ENCODE results near the gene CPNE1. TPM values are rescaled to one million over a fixed set of nuclear protein-coding genes. Genes with fewer than 3 reads are reported as not detected.
A peak's percentile ranks its signal among the peaks of the same experiment; 100 is the strongest.

Gene CPNE1
- total and polyA plus RNA-seq, 2 experiments from 2014 or later, result 166 to 172 TPM

DNA sequence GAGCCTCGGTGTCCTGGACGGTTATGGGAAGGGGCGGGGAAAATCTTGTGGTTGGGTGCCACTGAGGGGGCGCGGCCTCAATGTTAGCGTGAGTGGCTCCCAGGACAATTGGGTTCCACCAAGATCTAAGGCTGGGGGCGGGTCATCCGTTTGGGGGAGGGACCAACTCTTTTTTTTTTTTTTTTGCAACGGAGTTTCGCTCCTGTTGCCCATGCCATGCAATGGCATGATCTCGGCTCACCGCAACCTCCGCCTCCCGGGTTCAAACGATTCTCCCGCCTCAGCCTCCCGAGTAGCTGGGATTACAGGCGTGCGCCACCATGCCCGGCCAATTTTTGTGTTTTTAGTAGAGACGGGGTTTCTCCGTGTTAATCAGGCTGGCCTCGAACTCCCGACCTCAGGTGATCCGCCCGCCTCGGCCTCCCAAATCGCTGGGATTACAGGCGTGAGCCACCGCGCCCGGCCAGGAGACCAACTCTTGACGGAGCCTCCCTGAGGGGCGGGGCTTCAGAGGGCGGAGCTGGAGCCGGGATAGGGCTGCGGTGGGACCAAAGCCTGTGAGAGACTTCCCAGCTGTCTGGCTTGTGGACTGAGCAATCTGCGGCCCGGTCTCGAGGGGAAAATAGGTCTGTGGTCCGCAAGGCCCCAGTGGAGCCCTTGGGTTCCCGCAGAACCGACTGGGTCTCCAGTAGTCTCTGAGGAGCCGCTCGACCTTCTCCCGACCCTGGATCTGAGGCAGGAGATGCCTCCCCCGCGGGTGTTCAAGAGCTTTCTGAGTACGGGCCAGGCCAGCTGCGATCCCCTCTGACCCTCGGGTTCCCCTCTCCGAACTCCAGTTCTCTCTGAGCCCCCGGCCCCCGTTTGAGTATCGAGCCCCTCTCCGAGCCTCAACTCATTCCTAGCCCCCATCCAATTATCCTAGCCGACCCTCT is 48.0 kb downstream of the CPNE1 start:
- peak overlapping the region; percentile 68 for H3K4me2 ChIP-seq (ENCODE audit: unreplicated experiment)
- H3K9me3 ChIP-seq (ENCODE audit: low read depth), result no peaks in the 10 kb centered on the region
- in situ Hi-C loops (cut with MboI), result no loop called here
- peaks cover 21% of the 10 kb centered on the region for H3F3A ChIP-seq (ENCODE audit: insufficient read depth)
- H3K79me2 ChIP-seq (ENCODE audit: insufficient read depth), result no peaks in the 10 kb centered on the region
- H2AFZ ChIP-seq, result peak overlapping the region; percentile 79
- H3K36me3 ChIP-seq (ENCODE audit: low read depth), result no peaks in the 10 kb centered on the region
- H3K27me3 ChIP-seq (replicated peaks; ENCODE audit: insufficient read depth), result no peaks in the 10 kb centered on the region
- peak overlapping the region; percentile 69 for H3K9ac ChIP-seq
- WGBS, 2 experiments (ENCODE audit: low coverage in 1 of 2, low lambda C conversion rate in 2 of 2, missing lambda C conversion rate in 2 of 2), result 3 to 4% methylated on average over 44 to 56 of the region's 57 CpGs
- DNase-seq, result peak; percentile 93
- peaks cover 10% of the 10 kb centered on the region for H3K4me1 ChIP-seq (ENCODE audit: insufficient read depth)
- H3K27ac ChIP-seq, result peak overlapping the region; percentile 75
- H4K20me1 ChIP-seq (ENCODE audit: insufficient read depth), result no peaks in the 10 kb centered on the region
- H3K9me2 ChIP-seq (ENCODE audit: insufficient read depth), result no peaks in the 10 kb centered on the region
- TF ChIP-seq EZH2phosphoT487 (IDR thresholded peaks at IDR 0.05; ENCODE audit: insufficient read depth, low read depth), result no peak
- no peak for TF ChIP-seq EZH2 (IDR thresholded peaks at IDR 0.05; ENCODE audit: insufficient read depth, poor library complexity, severe bottlenecking)
- H3K4me3 ChIP-seq, result peak overlapping the region; percentile 72

DNA sequence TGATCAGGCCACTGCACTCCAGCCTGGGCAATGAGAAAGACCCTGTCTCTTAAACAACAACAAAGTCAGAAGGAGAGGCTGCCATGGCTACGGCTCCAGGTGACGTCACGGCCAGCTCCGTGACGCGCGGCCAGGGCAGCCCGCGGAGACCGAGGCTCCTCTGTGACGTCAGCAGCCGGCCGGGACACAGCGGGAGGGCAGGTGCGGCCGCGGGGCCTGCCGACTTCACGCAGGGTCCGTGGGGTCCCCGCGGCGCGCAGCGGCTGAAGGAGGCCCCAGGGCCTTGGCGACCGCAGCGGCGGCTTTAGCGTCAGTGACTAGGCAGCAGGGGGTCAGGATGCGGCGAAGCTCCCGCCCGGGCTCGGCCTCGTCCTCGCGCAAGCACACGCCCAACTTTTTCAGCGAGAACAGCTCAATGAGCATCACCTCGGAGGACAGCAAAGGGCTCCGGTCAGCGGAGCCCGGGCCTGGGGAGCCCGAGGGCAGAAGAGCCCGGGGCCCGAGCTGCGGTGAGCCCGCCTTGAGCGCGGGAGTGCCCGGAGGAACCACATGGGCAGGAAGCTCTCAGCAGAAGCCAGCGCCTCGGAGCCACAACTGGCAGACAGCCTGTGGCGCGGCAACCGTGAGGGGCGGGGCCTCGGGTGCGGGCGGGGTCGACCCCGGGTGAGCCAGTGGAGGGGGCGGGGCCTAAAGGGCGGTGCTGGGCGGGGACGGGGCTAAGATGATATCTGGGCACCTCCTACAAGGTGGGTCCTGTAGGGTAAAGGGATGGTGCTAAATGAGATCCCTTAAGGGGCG is 48.8 kb downstream of the CPNE1 start, which contains the start of gene SPAG4:
SPAG4 (plus strand) TSS at position 163 of the 798 bp plus-strand sequence; CDS start at position 338, 175 bp downstream.
- no peaks in the 10 kb centered on the region for H3K79me2 ChIP-seq (ENCODE audit: insufficient read depth)
- H3K27me3 ChIP-seq (replicated peaks; ENCODE audit: insufficient read depth), result no peaks in the 10 kb centered on the region
- in situ Hi-C loops (cut with MboI), result no loop called here
- no peaks in the 10 kb centered on the region for H4K20me1 ChIP-seq (ENCODE audit: insufficient read depth)
- H3K4me3 ChIP-seq, result peak within 1 kb of the TSS; percentile 72
- H3K9ac ChIP-seq, result peak within 1 kb of the TSS; percentile 77
- 2 to 5% methylated on average over 53 to 54 of the region's 68 CpGs for WGBS, 2 experiments (ENCODE audit: low coverage in 1 of 2, low lambda C conversion rate in 2 of 2, missing lambda C conversion rate in 2 of 2)
- TF ChIP-seq EZH2phosphoT487 (IDR thresholded peaks at IDR 0.05; ENCODE audit: insufficient read depth, low read depth), result no peak
- no peak for TF ChIP-seq EZH2 (IDR thresholded peaks at IDR 0.05; ENCODE audit: insufficient read depth, poor library complexity, severe bottlenecking)
- no peaks in the 10 kb centered on the region for H3K9me3 ChIP-seq (ENCODE audit: low read depth)
- H3K27ac ChIP-seq, result peak within 1 kb of the TSS; percentile 75
- peak within 1 kb of the TSS; percentile 88 for H2AFZ ChIP-seq
- H3K4me2 ChIP-seq (ENCODE audit: unreplicated experiment), result peak within 1 kb of the TSS; percentile 70
- H3K9me2 ChIP-seq (ENCODE audit: insufficient read depth), result no peaks in the 10 kb centered on the region
- no peaks in the 10 kb centered on the region for H3K36me3 ChIP-seq (ENCODE audit: low read depth)
- H3F3A ChIP-seq (ENCODE audit: insufficient read depth), result peaks cover 16% of the 10 kb centered on the region
- DNase-seq, result peak; percentile 100
- H3K4me1 ChIP-seq (ENCODE audit: insufficient read depth), result peaks cover 10% of the 10 kb centered on the region

DNA sequence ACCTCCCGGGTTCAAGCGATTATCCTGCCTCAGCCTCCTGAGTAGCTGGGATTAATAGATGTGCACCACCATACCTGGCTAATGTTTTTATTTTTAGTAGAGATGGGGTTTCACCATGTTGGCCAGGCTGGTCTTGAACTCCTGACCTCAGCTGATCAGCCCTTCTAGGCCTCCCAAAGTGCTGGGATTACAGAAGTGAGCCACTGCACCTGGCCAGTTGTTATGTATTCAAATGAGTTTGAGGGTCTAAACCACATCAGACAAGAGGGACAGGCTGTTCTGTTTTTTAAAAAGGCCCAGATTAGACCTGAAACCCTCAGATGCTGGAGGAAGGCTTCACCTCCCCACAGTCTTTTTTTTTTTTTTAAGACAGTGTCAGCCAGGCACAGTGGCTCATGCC is 53.2 kb downstream of the CPNE1 start:
- TF ChIP-seq EZH2phosphoT487 (IDR thresholded peaks at IDR 0.05; ENCODE audit: insufficient read depth, low read depth) (no peak), EZH2 (IDR thresholded peaks at IDR 0.05; ENCODE audit: insufficient read depth, poor library complexity, severe bottlenecking) (no peak)
- Histone ChIP-seq H3K9ac (no peak overlapping the region), H3K79me2 (ENCODE audit: insufficient read depth) (no peaks in the 10 kb centered on the region), H3K4me2 (ENCODE audit: unreplicated experiment) (no peak overlapping the region), H4K20me1 (ENCODE audit: insufficient read depth) (no peaks in the 10 kb centered on the region), H3K9me3 (ENCODE audit: low read depth) (no peaks in the 10 kb centered on the region), H3K27me3 (replicated peaks; ENCODE audit: insufficient read depth) (no peaks in the 10 kb centered on the region), H3F3A (ENCODE audit: insufficient read depth) (no peaks in the 10 kb centered on the region), H2AFZ (no peak overlapping the region), H3K27ac (no peak overlapping the region), H3K9me2 (ENCODE audit: insufficient read depth) (no peaks in the 10 kb centered on the region), H3K4me3 (no peak overlapping the region), H3K4me1 (ENCODE audit: insufficient read depth) (no peaks in the 10 kb centered on the region), H3K36me3 (ENCODE audit: low read depth) (no peaks in the 10 kb centered on the region)
- 88 to 100% methylated on average over 2 of the region's 2 CpGs for WGBS, 2 experiments (ENCODE audit: low coverage in 1 of 2, low lambda C conversion rate in 2 of 2, missing lambda C conversion rate in 2 of 2)
- no peak for DNase-seq
- in situ Hi-C loops (cut with MboI), result no loop called here

DNA sequence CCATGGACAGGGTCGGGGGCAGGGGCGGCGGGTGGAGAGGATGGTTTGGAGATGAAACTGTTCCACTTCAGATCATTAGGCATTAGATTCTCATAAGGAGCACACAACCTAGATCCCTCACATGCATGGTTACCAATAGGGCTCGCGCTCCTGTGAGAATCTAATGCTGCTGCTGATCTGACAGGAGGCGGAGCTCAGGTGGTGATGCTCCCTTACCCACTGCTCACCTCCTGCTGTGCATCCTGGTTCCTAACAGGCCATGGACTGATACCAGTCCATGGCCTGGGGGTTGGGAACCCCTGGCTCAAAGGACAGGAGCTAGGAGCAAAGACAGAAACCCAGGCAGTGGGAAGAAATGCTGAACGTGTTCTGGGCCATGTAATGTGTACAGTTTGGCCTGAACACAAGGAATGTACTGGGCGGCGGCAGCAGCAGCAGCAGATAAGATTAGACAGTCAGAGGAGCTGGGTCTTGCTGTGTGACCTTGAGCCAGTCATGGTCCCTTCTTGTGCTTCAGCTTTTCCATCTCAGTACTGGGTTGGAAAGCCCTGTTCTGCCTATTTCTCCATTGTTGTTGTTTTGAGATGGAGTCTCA is 53.8 kb downstream of the CPNE1 start:
- Histone ChIP-seq H3K36me3 (ENCODE audit: low read depth) (no peaks in the 10 kb centered on the region), H3K27ac (no peak overlapping the region), H3K9me2 (ENCODE audit: insufficient read depth) (no peaks in the 10 kb centered on the region), H4K20me1 (ENCODE audit: insufficient read depth) (no peaks in the 10 kb centered on the region), H2AFZ (no peak overlapping the region), H3K4me3 (no peak overlapping the region), H3K79me2 (ENCODE audit: insufficient read depth) (no peaks in the 10 kb centered on the region), H3F3A (ENCODE audit: insufficient read depth) (no peaks in the 10 kb centered on the region), H3K27me3 (replicated peaks; ENCODE audit: insufficient read depth) (no peaks in the 10 kb centered on the region), H3K4me2 (ENCODE audit: unreplicated experiment) (no peak overlapping the region), H3K9ac (no peak overlapping the region), H3K9me3 (ENCODE audit: low read depth) (no peaks in the 10 kb centered on the region), H3K4me1 (ENCODE audit: insufficient read depth) (no peaks in the 10 kb centered on the region)
- DNase-seq, result no peak
- WGBS, 2 experiments (ENCODE audit: low coverage in 1 of 2, low lambda C conversion rate in 2 of 2, missing lambda C conversion rate in 2 of 2), result 79 to 88% methylated on average over 7 to 9 of the region's 9 CpGs
- in situ Hi-C loops (cut with MboI), result no loop called here
- no peak for TF ChIP-seq EZH2 (IDR thresholded peaks at IDR 0.05; ENCODE audit: insufficient read depth, poor library complexity, severe bottlenecking)
- no peak for TF ChIP-seq EZH2phosphoT487 (IDR thresholded peaks at IDR 0.05; ENCODE audit: insufficient read depth, low read depth)
